Nephron progenitor cell (in vitro differentiated cells): Measurements from ENCODE around the gene C16orf96.

ENCODE experiments used
- DNase-seq: peaks from one replicate; pipeline ENCODE4 v3.0.0; 2021
- H3K27ac Mint-ChIP-seq: 2 replicates; pipeline ENCODE4 v1.8.0; 2021; ENCODE audit warnings: mild to moderate bottlenecking, moderate library complexity, mixed read lengths
- H3K27me3 Mint-ChIP-seq: 2 replicates; pipeline ENCODE4 v1.8.0; 2021; ENCODE audit warnings: mild to moderate bottlenecking, low read depth, mixed read lengths; ENCODE audit not compliant: poor library complexity
- H3K36me3 Mint-ChIP-seq: 2 replicates; pipeline ENCODE4 v1.8.0; 2021; ENCODE audit warnings: low read depth, mixed read lengths
- H3K4me1 Mint-ChIP-seq: 2 replicates; pipeline ENCODE4 v1.8.0; 2021; ENCODE audit warnings: mixed read lengths
- H3K4me3 Mint-ChIP-seq: 2 replicates; pipeline ENCODE4 v1.8.0; 2021; ENCODE audit warnings: mild to moderate bottlenecking, moderate library complexity, mixed read lengths
- H3K9me3 Mint-ChIP-seq: 2 replicates; pipeline ENCODE4 v1.8.0; 2021; ENCODE audit warnings: mild to moderate bottlenecking, moderate library complexity, mixed read lengths
- TF ChIP-seq, protein P1 (sequence below): fragments of 200-600 bp; sonication (generic); IDR thresholded peaks from 2 replicates; pipeline ENCODE4 v1.5.0; 2021; ENCODE audit warnings: antibody characterized with exemption

C16orf96 gene

DNA sequence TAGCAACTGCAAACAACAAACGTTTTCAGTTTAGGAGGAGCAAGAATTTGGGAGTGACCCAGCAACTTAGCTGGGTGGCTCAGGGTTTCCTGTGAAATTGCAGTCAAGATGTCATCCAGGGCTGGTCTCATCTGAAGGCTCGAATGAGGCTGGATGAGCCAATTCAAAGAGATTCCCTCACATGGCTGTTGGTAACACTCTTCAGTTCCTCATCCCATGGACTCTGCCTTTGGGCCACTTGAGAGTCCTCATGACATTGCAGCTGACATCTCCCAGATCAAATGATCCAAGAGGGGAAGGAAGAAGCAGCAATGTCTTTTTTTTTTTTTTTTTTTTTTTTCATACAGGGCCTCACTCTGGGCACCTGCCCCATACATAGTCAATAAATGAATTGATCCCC lies 32.2 kb downstream of the C16orf96 start:
- Mint-ChIP-seq H3K36me3 (no peaks in the 10 kb centered on the region), H3K9me3 (peaks cover 8% of the 10 kb centered on the region), H3K4me3 (no peak overlapping the region), H3K27me3 (peaks cover 8% of the 10 kb centered on the region), H3K27ac (no peak overlapping the region), H3K4me1 (peaks cover 35% of the 10 kb centered on the region)
- DNase-seq = no peak
- TF ChIP-seq, protein P1, sequence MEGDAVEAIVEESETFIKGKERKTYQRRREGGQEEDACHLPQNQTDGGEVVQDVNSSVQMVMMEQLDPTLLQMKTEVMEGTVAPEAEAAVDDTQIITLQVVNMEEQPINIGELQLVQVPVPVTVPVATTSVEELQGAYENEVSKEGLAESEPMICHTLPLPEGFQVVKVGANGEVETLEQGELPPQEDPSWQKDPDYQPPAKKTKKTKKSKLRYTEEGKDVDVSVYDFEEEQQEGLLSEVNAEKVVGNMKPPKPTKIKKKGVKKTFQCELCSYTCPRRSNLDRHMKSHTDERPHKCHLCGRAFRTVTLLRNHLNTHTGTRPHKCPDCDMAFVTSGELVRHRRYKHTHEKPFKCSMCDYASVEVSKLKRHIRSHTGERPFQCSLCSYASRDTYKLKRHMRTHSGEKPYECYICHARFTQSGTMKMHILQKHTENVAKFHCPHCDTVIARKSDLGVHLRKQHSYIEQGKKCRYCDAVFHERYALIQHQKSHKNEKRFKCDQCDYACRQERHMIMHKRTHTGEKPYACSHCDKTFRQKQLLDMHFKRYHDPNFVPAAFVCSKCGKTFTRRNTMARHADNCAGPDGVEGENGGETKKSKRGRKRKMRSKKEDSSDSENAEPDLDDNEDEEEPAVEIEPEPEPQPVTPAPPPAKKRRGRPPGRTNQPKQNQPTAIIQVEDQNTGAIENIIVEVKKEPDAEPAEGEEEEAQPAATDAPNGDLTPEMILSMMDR = no peak

DNA sequence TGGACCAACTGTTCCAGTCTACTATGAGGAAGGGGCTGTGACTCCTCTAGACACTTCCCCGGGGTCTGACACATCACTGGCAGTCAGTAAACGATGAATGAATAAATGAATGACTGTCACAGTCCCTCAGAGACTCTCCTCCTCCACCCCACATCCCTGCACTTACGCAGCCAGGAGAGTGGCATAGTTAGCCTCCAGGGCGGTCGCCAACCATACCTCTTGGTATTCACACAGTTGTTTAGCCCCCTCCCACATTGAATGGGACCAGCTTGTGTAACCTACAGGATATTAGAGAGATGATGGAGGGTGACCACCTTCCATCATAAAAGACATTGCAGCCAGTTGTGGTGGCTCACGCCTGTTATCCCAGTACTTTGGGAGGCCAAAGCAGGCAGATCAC lies 32.8 kb downstream of the C16orf96 start:
- H3K4me3 Mint-ChIP-seq = no peak overlapping the region
- no peak for DNase-seq
- peaks cover 8% of the 10 kb centered on the region for H3K9me3 Mint-ChIP-seq
- H3K27ac Mint-ChIP-seq = no peak overlapping the region
- TF ChIP-seq, protein P1 = no peak
- H3K4me1 Mint-ChIP-seq = peaks cover 36% of the 10 kb centered on the region
- peaks cover 8% of the 10 kb centered on the region for H3K27me3 Mint-ChIP-seq
- no peaks in the 10 kb centered on the region for H3K36me3 Mint-ChIP-seq

DNA sequence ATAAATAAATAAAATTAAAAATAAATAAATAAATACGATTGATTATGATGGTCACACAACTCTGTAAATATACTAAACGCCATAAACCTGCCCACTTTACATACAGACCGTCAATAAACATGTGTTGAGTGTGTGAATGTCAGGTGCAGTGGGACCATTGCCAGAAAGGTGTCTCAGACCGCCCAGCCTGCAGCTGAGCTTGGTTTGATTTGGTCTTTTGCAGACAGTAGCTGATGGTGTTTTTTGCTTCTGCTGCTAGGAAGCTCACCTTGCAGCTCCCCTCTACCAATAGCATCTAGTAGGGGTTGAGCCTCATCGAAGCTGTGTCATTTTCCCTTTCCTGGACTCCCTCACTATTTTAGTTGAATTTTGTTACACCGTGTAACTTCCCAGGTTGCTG lies 35.1 kb downstream of the C16orf96 start:
- peaks cover 17% of the 10 kb centered on the region for H3K27me3 Mint-ChIP-seq
- no peak overlapping the region for H3K4me3 Mint-ChIP-seq
- TF ChIP-seq, protein P1 = no peak
- H3K9me3 Mint-ChIP-seq = peaks cover 8% of the 10 kb centered on the region
- no peak overlapping the region for H3K27ac Mint-ChIP-seq
- H3K36me3 Mint-ChIP-seq = no peaks in the 10 kb centered on the region
- DNase-seq = no peak
- H3K4me1 Mint-ChIP-seq = peaks cover 33% of the 10 kb centered on the region

DNA sequence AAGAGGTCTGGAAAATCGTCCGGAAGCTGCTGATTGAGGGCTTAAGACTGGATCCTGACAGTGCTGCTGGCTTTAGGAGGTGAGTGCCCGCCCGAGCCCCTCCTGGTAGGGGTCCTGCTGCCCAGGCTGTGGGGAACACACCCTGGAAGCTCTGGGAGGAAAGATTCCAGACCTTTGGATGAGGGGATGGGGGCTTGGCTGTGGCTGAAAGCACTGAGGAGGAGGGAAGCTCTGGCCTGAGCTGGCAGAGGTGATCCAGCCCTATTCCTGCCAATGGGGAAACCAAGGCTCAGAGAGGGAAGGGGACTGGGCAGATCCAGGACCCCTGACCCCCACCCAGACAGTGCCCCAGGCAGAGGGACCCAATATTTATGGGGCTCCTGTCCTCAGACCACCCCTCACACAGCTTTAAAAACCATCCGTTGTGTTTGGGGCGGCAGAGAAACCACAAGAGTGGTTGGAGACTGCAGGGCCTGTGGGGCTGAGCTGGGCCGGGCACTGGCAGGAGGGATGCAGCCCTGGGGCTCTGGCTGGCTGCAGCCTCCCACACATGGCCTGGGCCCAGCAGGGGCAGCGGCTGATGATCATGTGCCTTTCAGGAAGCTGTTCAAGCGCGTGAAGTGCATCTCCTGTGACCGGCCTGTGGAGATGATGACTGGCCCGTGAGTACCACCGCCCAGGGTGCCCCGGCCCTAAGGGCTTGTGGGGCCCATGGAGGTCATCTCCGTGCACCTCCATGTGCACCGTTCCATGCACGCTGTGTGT lies 35.7 kb downstream of the C16orf96 start:
- Mint-ChIP-seq H3K27ac (no peak overlapping the region), H3K9me3 (peaks cover 8% of the 10 kb centered on the region), H3K4me1 (peaks cover 31% of the 10 kb centered on the region), H3K27me3 (peaks cover 14% of the 10 kb centered on the region), H3K36me3 (no peaks in the 10 kb centered on the region), H3K4me3 (no peak overlapping the region)
- DNase-seq = no peak
- TF ChIP-seq, protein P1 = no peak

DNA sequence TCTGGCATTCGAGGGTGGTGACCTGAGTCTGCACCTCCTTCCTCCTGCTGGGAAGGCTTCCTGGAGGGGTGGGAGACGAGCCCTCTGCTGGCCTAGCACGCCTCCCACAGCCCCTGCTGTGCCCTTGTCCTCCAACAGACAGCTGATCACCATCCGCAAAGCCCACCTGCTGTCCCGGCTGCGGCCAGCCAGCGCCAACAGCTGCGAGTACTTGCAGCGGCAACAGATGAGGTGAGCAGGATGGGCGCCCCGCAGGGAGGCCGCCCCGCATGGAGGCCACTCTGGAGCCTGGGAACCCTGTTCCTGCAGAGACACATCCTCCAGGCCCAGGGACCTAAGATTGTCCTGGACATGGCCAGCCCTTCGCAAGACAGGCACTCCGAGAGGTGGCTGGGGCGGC lies 36.9 kb downstream of the C16orf96 start:
- Mint-ChIP-seq H3K9me3 (peaks cover 7% of the 10 kb centered on the region), H3K36me3 (no peaks in the 10 kb centered on the region), H3K27me3 (peaks cover 14% of the 10 kb centered on the region), H3K4me3 (no peak overlapping the region), H3K27ac (no peak overlapping the region), H3K4me1 (peaks cover 39% of the 10 kb centered on the region)
- TF ChIP-seq, protein P1 = no peak
- peak; percentile 38 for DNase-seq
